Measurements from ENCODE around the gene ST8SIA2. TPM values are rescaled to one million over a fixed set of nuclear protein-coding genes. Genes with fewer than 3 reads are reported as not detected.

The ST8SIA2 gene
- total and polyA plus RNA-seq, 10 of the 15 experiments (the other 5 are each of a cell fraction or from before 2014, with no cell fraction given) = not detected

DNA sequence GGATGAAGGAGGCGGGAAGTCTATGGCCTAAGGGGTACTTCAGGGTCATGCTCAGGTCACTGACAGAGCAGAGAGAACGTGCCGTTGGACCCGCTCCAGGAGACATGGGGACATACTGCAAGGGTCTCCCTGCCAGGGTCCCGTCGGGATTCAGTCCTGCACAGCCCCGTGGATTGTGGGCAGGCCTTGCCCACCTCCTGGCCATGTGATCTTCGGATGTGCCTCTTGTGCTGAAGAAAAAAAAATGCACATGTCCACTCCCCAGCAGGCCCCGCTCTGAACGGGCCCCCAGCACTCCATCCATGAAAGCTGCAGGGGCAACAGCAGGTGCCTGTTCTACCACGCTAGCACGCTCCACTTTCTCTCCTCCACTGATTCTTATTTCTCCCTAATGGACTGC is 22.9 kb downstream of the ST8SIA2 start:
- no peak overlapping the region for H3K9ac ChIP-seq (ENCODE audit: control insufficient read depth, insufficient read depth, low read length)
- ChIA-PET CTCF (no interaction called here), RAD21 (ENCODE audit: unreplicated experiment) (no interaction called here), SMC1A (ENCODE audit: uncharacterized antibody, unreplicated experiment) (no interaction called here), POLR2A (no interaction called here)
- no peaks in the 10 kb centered on the region for H3K79me2 ChIP-seq (ENCODE audit: control insufficient read depth, insufficient read depth, low read length)
- in situ Hi-C loops (cut with MboI) = no loop called here
- intact Hi-C loops (cut with micrococcal nuclease; ENCODE audit: unreplicated experiment) = no loop called here
- H3K4me3 ChIP-seq = no peak overlapping the region
- no peaks in the 10 kb centered on the region for H3K9me3 ChIP-seq (replicated peaks; ENCODE audit: control insufficient read depth, insufficient read depth, low read length)
- no peak overlapping the region for H2AFZ ChIP-seq (ENCODE audit: control insufficient read depth, low read depth, low read length)
- TF ChIP-seq E2F4 (IDR thresholded peaks at IDR 0.05; ENCODE audit: low read depth, low read length) (no peak), EGR1 (IDR thresholded peaks at IDR 0.05; ENCODE audit: borderline replicate concordance in 1 of 2, low read depth in 2 of 2, low read length in 2 of 2) (no peak), MEF2A (IDR thresholded peaks at IDR 0.05; ENCODE audit: insufficient read depth, low read depth, low read length) (no peak), CBX5 (IDR thresholded peaks at IDR 0.05; ENCODE audit: low read depth) (no peak), ZNF24 (IDR thresholded peaks at IDR 0.05) (no peak), TCF7 (IDR thresholded peaks at IDR 0.05; ENCODE audit: borderline replicate concordance) (no peak), SMAD5 (IDR thresholded peaks at IDR 0.05; ENCODE audit: low read depth) (no peak), CBFB (IDR thresholded peaks at IDR 0.05; ENCODE audit: low read depth) (no peak), WRNIP1 (IDR thresholded peaks at IDR 0.05; ENCODE audit: borderline replicate concordance, low read depth, low read length) (no peak), JUNB (IDR thresholded peaks at IDR 0.05) (no peak), SMARCA5 (IDR thresholded peaks at IDR 0.05) (no peak), ASH2L (IDR thresholded peaks at IDR 0.05; ENCODE audit: borderline replicate concordance, low read depth) (no peak)
- TF ChIP-seq, protein P1, sequence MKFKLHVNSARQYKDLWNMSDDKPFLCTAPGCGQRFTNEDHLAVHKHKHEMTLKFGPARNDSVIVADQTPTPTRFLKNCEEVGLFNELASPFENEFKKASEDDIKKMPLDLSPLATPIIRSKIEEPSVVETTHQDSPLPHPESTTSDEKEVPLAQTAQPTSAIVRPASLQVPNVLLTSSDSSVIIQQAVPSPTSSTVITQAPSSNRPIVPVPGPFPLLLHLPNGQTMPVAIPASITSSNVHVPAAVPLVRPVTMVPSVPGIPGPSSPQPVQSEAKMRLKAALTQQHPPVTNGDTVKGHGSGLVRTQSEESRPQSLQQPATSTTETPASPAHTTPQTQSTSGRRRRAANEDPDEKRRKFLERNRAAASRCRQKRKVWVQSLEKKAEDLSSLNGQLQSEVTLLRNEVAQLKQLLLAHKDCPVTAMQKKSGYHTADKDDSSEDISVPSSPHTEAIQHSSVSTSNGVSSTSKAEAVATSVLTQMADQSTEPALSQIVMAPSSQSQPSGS (IDR thresholded peaks at IDR 0.05; ENCODE audit: low read length) = no peak
- TF ChIP-seq, protein P2, sequence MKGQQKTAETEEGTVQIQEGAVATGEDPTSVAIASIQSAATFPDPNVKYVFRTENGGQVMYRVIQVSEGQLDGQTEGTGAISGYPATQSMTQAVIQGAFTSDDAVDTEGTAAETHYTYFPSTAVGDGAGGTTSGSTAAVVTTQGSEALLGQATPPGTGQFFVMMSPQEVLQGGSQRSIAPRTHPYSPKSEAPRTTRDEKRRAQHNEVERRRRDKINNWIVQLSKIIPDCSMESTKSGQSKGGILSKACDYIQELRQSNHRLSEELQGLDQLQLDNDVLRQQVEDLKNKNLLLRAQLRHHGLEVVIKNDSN (IDR thresholded peaks at IDR 0.05; ENCODE audit: borderline replicate concordance, extremely low read length, insufficient read depth, low read depth, low read length) = no peak
- no peak overlapping the region for H3K4me2 ChIP-seq (ENCODE audit: control insufficient read depth, insufficient read depth)
- H4K20me1 ChIP-seq (ENCODE audit: control insufficient read depth, insufficient read depth) = no peaks in the 10 kb centered on the region
- FAIRE-seq = no peak
- ATAC-seq = no peak
- BruUV-seq (replicated peaks) = no TSS peak
- H3K27me3 ChIP-seq (replicated peaks in 1 of 2; ENCODE audit: control insufficient read depth in 2 of 2, insufficient read depth in 2 of 2, low read length in 1 of 2) = no peaks in the 10 kb centered on the region
- no peaks in the 10 kb centered on the region for H3K4me1 ChIP-seq (ENCODE audit: control insufficient read depth, insufficient read depth, low read length)
- no peak overlapping the region for H3K27ac ChIP-seq (ENCODE audit: control insufficient read depth, insufficient read depth)
- WGBS (ENCODE audit: insufficient coverage, insufficient replicate concordance, low lambda C conversion rate, missing lambda C conversion rate) = 30% methylated on average over 12 of the region's 12 CpGs
- no peaks in the 10 kb centered on the region for H3K36me3 ChIP-seq (ENCODE audit: control insufficient read depth in 2 of 2, insufficient read depth in 2 of 2, low read length in 1 of 2)
- no peak for DNase-seq (ENCODE audit: low read depth, low spot score)
